GM21528 (cell line): ENCODE data around the gene TSPAN11.
"Not testable (repeated sequence)": the region's sequence is repeated elsewhere in the genome, so short reads cannot be mapped to it uniquely, and the experiment has no call there.

ENCODE experiments used
- ATAC-seq: cut with Tn5 transposase; IDR thresholded peaks from one replicate; pipeline ENCODE4 v1.9.1; 2021; ENCODE audit warnings: mild to moderate bottlenecking, moderate library complexity; ENCODE audit not compliant: unreplicated experiment, low FRiP score

Gene TSPAN11

GRCh38 chr12:31015215-31015614, 88.7 kb downstream of the TSPAN11 start:
- no peak for ATAC-seq

DNA sequence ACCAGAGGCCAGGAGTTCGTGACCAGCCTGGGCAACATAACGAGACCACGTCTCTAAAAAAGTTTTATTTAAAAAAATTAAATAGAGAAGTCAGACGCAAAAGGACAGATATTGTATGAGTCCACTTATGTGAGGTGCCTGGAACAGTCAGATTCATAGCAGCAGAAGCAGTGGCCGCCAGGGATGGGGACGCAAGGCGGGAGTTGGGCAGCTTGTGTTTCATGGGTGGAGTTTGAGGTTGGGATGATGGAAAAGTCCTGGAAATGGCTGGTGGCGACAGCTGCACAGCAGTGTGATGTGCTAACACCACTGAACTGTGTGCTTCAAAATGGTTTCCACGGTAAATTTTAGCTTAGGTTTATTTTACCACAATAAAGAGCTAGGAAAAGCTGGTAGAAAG, 89.5 kb downstream of the TSPAN11 start:
- ATAC-seq: no peak

DNA sequence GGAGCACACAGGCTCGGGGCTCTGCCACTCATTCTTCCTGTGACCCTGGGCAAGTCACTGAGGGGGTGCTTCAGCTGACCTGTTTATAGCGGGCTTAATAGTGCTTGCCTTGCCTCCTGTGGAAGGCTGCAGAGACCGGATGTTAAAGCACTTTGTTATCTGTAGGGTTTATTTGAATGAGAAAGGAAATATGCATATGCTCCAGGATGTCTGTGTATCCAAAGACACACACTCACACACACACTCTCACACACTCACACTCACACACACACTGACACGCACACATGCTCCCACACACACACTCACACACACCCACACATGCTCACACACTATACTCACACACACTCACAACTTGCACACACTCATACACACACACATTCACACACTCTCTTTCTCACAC, 91.0 kb downstream of the TSPAN11 start:
- ATAC-seq: no peak

DNA sequence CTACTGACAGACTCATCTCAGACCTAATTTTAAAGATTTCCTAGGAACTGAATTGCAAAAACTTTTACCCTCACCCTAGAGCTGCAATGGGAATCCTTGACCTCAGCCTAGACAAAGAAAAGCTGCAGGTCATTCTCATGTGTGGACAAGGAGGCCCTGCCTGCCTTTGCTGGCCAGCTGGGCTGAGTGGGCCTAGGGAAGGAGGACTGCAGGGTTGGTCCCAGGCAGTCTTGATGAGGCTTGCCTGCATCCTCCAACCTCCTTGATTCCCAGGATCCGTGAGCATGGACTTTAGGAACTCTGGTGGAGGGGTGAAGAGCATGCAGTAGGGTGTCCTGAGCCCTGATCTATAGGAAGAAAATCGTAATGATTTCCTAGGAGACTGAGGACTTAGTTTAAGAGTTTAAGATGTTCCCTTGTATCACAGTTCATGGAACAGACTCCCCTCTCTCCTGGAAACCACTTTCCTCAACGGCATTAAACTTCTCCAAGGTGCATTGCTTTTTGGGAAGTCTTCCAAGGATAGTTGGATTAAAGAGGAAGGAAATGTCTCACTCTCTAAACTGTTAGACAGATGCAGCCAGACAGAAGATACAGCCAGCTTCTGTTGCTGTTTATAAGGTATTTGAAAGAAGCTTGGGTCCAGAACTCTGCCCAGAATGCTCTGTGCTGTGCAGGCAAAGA, 91.7 kb downstream of the TSPAN11 start:
- ATAC-seq: no peak

DNA sequence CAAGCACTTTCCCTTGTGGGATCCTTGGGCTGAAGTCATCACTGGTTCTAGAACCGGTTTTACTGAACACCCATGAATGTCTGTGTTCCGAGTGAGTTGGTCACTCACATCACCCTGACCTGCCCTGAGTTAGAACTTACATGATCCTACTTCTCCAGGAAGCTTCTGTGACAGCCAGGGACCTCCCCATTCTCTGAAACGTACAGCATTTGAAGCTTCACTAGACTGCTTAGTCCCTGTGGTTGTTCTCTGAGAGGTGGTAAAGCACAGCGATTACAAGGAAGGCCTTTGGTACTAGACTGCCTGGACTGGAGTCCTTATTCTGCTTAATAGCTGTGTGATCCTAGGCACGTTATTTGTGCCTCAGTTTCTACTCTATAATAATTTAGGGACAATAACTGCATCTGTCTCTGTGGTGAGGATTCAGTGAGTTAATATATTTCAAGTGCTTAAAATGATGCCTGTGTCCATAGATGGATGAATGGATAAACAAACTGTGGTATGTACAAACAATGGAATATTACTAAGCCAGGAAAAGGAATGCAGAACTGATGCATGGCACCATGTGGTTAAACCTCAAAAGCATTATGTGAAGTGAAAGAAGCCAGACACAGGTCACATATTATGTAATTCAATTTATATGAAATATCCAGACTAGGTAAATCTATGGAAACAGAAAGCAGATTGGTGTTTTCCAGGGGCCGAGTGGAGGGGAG, 92.4 kb downstream of the TSPAN11 start:
- ATAC-seq: no peak

DNA sequence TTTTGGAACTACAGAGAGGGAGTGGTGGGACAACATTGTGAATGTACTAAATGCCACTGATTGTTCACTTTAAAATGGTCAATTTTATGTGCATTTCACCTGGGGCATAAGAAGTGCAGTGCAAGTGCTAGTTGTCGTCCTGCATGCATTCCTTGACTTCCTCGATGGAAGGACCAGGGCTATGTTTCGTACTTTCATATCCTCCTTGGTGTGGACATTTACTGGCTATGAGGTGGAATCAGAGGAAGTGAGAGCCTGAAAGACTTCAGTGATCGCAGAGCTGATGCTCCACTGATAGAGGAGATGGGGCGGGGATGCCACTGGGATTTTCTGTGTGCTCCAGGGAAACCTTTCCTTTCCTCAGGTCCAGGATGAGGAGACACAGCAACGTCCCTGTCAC, 93.0 kb downstream of the TSPAN11 start:
- ATAC-seq: no peak

DNA sequence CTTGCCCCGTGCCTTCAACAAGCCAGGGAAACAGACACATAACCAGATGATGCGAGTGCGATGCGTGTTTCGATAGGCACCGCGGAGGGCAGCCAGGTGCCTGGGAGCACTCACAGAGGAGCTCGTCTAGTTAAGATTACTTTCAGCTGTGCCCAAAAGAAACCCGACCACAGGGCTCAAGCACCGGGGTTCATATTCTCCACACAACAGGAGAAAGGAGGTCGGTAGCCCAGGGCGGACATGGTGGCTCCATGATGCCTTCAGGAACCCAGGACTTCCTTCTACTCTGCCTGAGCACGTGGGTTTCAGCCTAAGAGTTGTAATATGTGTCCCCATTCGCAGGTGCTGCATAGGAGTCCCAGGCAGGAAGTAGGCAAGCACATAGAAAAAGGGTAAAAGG, 93.4 kb downstream of the TSPAN11 start:
- no peak for ATAC-seq

DNA sequence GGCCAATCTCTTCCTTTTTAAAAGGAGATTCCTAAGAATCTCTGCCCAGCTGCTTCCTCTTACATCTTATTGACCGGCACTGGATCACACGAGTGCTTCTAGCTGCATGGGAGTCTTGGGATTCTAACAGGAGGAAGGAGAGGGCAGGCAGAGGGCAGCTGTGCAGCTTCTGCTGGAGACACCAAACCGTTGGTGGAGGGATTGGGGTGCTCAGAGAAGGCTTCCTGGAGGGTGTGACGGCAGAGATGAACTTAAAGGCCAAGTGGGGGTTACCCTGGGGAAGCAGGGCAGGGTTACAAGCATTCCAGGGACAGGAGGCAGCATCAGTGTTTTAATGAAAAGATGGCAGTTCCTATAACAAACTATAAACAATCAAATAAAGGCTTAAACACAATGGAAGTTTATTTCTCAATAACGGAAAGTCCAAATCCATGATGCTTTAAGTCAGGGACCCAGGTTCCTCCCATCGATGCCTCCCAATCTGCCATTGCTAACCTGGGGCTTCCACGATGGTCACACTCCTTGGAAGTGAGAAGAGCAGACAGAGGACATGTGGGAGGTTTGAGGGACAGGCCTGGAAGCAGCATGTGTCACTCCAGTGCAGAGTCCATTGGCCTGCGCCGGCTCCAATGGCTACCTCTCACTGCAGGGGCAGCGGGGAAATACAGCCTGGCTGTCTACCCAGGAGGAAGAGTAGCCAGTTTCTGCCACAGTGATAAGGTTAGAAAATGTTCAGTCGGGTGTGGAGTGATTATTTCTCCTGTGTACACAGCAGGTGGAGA, 94.0 kb downstream of the TSPAN11 start:
- no peak for ATAC-seq

DNA sequence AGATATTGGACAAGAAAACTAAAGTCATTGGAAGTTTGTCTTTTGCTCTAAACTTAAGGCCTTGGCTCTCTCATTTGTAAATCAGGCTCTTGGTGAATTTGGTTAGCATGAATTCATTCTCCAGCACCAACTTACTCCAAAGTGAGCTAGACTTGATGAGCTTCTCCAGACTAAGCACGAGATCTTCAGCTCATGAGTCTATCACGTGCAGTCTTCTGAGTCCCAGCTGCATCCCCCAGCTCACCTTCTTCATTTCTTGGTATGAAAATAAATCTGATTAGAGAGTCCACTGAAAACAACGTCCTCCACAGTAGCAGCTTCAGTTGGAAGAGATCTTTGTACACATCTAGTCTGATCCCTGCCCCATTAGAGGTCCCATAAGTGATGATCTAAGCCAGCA, 94.6 kb downstream of the TSPAN11 start:
- no peak for ATAC-seq

- ATAC-seq: no peak
Measured at GRCh38 chr12:31021809-31022494, 95.4 kb downstream of the TSPAN11 start.

DNA sequence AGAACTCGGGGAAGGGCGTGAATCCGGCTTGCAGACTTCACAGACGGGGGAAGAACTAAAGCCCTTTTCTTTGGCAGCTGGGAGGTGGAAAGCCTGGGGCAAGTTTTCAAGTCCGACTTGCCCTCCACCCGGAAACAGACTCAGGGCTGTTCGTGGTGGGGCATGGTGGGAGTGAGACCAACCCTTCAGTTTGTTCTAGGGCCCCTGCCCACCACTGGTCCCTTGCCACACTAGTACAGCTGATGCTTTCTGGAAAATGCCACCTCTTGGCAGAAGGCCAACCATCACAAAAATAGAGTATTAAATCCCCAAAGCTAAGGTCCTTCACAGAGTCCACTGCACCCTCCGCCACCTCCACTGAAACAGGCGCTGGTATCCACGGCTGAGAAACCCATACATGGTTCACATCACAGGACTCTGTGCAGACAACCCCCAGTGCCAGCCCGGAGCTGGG, 96.8 kb downstream of the TSPAN11 start:
- no peak for ATAC-seq

DNA sequence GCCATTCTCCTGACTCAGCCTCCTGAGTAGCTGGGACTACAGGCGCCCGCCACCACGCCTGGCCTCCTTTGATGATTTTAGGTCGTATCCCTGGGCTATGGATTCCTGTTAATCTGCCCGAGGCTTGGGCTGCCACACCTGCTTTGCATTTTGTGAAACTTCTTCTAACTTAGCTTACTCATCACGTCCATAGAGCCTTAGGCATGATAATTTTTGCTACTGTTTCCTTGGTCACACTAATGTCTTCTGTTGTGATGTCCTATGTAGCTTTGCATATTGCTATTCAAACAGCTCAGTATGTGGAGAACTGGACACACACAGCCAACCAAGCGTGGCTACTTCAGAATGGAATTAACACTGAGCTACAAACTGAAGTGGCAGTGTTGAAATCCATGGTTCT, 99.7 kb downstream of the TSPAN11 start:
- no peak for ATAC-seq

- ATAC-seq: not testable (repeated sequence)
Measured at GRCh38 chr12:31027006-31027405, 100.5 kb downstream of the TSPAN11 start.

GRCh38 chr12:31029468-31029867, 102.9 kb downstream of the TSPAN11 start:
- no peak for ATAC-seq

GRCh38 chr12:31029916-31030562, 103.5 kb downstream of the TSPAN11 start:
- ATAC-seq: no peak

DNA sequence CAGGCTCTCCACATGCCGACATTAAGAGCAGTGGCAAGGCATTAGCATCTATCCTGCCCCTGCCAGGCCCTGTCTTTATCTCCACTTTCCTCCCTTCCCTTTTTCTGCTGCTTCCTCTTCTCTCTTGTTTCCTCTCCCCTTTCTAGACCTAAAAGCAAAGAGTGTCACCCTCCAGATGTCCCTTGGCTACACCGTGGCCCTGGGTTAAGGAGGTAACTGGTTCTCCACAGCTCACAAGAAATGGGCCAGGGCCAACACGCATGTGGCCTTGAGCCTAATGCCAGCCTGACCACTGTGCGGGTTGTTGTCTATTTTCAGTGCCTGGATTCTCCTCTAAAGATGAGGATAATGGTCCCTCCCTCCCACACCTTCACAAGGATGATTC, 105.4 kb downstream of the TSPAN11 start:
- no peak for ATAC-seq

DNA sequence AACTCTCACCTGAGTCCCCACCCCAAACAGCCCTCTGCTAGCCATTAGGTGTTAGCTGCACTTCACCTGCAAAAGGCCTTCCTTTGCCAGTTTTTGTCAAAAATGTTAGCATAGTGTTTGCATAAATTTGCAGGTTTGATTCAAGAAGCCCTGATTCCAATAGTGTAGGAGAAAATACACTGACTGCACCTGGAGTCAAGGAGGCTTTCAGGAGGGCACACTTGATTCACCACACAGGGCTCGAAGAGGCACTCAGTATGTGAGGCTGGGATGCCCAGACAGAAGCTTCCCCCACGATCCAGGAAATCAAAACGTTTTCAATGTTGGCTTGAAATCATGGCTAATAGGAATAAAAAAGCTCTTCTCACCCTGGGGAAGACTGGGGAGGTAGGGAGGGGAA, 106.6 kb downstream of the TSPAN11 start:
- no peak for ATAC-seq

DNA sequence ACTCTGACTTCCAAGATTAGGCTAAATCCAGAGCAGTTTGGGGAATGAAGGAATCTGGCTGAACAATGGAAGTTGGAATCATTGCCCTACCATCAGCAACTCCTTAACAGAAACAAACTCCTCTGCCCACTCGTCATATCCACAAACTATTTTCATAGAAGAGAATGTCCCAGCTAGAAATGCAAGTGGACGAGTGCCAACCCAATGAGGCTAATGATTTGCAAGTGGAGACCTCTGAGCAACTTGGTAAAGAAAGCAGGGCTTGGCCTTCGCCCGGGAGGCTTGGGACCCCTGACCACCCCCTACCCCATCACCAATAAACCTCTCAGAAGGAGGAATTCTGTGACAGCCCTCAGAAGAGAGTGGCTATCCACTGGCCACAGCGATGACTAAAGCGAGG, 107.1 kb downstream of the TSPAN11 start:
- no peak for ATAC-seq

DNA sequence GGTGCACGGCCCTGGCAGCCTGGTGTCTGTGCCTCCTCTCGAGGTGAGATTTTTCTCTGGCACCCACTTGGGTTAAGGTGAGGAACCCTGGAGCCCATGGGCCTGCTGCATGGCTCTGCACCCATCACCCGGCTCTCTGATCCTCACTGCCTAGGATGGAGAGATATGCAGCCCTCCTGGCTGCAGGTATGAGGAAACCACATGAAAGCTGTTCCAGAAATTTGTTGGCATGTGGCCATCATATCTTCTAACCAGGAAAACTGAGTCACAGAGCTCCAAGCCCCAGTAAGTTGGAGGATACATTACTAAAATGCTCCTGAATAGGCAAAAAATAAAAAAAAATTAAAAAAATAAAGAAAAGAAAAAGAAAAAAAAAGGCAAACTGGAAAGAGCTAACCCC, 107.8 kb downstream of the TSPAN11 start:
- ATAC-seq: no peak

DNA sequence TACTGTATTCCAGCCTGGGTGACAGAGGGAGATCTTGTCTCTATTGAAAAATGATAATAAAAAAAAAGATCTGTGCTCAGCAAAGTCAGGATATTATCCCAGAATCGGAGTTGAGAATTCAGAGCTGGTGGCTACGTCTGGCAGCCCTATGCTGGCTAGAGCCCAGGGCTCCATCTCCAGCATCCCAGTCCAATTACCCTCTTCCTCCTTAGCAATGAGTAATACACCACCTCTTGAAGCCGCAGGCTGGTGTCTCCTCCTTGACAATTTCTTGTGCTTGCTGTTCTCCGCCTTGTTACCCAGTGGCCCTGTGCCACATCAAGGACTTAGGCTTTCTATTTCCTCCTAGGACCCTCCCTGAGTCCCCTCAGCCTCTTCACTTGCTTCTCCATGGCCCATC, 108.7 kb downstream of the TSPAN11 start:
- no peak for ATAC-seq
